GM12872 (cell line): ENCODE results near the gene ECM2.

Experiments
- TF ChIP-seq, protein P1 (sequence below): IDR thresholded peaks from 3 replicates; pipeline ENCODE4 v1.5.1; 2011; ENCODE audit warnings: low read depth, mild to moderate bottlenecking, low read length, moderate library complexity; ENCODE audit not compliant: insufficient read depth

Gene ECM2

DNA sequence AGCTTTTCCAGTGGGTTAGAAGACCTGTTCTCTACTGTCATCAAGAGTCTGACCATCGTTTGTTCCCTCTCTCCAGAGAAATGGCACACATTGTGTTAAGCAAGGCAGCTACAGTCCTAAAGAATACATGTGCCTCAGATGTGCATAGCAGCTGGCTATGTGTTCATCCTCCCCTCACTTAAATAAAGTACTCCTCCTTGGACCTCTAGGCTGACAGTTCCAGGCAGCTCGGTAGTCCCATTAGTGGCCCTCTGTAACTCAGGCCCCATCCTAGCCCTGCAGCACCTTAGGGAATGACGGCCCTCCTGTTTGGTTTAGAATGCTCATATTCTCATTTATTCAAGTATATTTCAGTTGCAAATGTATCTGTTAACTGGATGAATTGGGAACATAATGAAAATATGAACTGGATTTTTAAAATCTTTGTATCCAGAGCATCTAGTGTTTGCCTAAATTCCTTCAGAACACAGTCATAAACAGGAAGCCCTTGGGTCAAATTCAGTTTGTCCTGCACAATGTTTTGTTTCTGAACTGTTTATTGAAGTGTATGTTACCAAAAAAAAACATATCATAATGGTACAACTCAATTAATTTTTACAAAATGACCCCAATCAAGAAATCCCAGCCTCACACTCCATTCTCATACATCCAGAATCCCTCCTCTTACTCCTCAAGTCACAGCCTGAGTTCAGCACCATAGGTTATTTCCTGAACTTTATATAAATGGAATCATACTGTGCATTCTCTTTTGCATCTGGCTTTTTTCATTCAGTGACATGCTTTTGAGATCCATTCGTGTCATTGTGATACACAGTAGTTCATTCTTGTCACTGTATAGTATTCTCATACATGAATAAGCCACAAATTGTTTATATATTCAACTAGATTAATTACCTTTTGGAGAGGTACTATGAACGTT lies 51.9 kb downstream of the ECM2 start:
- TF ChIP-seq, protein P1, sequence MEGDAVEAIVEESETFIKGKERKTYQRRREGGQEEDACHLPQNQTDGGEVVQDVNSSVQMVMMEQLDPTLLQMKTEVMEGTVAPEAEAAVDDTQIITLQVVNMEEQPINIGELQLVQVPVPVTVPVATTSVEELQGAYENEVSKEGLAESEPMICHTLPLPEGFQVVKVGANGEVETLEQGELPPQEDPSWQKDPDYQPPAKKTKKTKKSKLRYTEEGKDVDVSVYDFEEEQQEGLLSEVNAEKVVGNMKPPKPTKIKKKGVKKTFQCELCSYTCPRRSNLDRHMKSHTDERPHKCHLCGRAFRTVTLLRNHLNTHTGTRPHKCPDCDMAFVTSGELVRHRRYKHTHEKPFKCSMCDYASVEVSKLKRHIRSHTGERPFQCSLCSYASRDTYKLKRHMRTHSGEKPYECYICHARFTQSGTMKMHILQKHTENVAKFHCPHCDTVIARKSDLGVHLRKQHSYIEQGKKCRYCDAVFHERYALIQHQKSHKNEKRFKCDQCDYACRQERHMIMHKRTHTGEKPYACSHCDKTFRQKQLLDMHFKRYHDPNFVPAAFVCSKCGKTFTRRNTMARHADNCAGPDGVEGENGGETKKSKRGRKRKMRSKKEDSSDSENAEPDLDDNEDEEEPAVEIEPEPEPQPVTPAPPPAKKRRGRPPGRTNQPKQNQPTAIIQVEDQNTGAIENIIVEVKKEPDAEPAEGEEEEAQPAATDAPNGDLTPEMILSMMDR: no peak

DNA sequence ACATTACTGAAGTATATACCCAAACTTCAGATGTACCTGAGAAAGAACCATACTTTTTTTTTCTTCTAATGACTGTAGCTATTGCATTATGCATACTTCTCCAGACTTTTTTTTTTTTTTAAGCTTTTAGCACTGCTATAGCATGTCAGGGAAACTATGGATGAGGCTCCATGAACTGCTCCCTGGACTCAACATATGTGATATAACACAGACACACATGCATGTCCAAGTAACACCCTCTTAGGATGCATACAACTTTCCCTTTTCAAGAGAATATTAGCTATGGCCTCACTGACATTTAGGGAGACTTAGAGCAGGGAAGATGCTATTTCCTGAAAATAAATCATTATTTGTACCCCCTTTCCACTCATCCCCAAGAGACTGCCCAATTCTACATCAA lies 53.0 kb downstream of the ECM2 start:
- TF ChIP-seq, protein P1: no peak

DNA sequence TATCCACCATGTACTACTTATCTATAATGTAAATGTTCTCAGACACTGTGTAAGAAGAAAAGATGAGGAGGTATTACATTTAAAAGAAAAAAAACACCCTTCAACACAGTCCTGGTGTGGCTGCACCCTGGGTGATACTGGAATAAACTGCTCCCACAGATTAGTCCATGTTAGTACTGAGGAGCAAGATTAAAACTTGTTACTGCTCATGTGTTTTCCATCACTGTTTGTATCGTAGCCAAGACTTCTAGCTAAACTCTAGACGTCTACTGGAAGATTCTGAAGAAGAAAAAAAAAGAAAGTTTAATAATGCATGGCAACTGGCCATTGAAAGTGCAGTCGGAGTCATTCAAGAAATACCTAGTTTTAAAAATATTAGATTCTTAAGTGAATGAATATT lies 53.5 kb downstream of the ECM2 start, which contains the start of gene ASPN:
Gene ASPN (minus strand): TSS at position 178 of the 400 bp plus-strand sequence.
- TF ChIP-seq, protein P1: no peak

DNA sequence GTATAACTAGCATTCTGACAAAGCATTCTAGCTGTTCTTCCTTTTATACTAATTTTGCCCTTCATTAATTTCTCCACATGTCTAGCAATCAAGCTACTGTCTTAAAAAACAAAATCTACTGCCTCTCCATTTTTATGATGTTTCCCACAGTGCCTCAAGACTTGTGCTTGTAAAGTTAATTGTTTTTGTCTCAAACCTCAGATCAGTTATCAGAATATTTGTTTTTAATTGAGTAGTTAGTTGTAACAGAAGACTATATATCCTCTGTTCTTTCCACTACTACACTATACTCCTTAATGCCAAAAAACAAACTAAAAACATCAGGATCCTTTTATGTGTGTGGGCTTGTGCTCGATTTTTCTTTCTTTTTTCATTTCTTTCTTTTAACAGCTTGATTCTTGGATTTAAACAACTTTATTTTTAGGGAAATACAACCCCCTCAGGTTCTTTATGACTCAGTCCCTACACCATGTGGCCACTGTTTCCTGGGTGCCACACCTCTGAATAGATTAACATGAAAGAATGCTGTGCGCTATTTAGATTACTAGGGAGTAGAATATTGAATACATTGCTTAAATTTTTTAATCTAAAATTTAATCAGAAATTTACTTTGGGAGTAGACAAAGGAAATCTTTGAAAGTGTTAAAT lies 54.7 kb downstream of the ECM2 start:
- TF ChIP-seq, protein P1: no peak

DNA sequence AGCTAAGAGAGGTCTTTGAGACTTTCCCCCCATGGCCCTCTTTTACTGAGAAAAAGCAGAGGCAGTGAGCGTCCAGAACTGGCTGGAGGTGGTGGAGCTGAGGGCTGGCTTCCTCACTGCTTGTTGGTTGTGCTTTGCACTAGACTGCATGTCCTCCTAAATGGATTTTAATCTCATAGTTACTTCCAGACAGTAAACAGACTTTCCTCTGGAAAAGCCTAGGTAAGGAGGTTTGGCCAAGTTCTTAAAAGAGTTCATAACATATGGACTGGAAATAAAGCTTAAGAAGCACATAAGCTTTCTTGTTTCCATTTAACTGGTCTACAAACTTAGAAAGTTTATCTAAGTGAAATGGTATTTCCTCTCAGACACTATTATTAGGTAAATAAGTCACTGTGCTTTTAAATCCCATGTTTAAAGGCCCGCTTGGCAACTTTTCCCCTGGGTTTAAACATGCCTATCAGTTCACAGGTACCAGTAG lies 55.5 kb downstream of the ECM2 start:
- TF ChIP-seq, protein P1: no peak

DNA sequence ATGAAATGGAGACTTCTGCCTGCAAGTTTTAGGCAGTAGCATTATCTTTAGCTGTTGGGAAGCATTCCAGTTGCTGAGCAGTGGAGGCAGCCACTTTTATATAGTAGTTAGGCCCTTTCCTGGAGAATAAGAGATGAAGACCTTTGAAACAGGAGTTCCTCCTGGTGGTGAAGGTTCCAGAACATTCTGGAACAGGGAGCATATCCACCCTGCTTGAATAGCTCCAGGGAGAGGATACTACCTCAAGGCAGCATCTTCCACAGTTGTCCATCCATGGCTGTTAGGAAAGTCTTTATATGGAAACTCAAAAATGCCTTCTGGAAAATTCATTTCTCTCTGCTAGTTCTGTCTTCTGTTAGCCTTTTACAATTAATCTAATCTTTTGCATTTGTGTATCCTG lies 56.4 kb downstream of the ECM2 start:
- TF ChIP-seq, protein P1: no peak

DNA sequence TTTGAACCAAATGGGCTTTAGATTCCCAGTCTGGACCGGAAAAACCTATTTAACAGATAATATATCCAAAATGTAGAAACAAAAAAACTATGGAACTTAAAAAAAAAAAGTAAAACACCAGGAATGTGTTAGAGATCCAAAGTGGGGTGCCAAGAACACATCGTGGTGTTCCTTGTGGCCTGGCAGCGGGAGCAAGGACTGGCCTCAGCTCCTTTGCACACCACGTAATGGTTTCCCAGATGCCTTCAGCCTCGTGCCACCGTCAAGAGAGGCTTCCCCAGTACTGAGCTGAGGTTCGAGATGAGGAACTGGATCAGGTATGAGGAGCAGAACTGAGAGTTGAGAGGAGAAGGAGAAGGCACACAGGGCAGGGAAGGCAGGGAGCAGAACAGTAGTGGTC lies 57.0 kb downstream of the ECM2 start:
- TF ChIP-seq, protein P1: no peak
